HEK293 (cell line): ENCODE measurements around the gene RPS15.

Source experiments
- CTCF ChIA-PET: fragments of 350-600 bp; formaldehyde crosslinking; extraction: SDS; loops from one replicate; lab custom pipeline; 2021; ENCODE audit warnings: antibody characterized with exemption; lab: Yijun Ruan, JAX
- POLR2A ChIA-PET: fragments of 300-600 bp; formaldehyde crosslinking; extraction: SDS; loops from one replicate; lab custom pipeline; 2020; ENCODE audit warnings: antibody characterized with exemption, inconsistent platforms; lab: Yijun Ruan, JAX
- H3K27ac ChIP-seq: fragments of 200-500 bp; sonication (Bioruptor generic); 2 replicates; pipeline ENCODE4 v1.5.1; 2014; ENCODE audit warnings: low read depth, low read length, control low read depth, inconsistent platforms; ENCODE audit errors: extremely low read depth
- H3K36me3 ChIP-seq, 2 experiments: fragments of 200-500 bp in 1 of 2; sonication (Bioruptor generic) in 1 of 2; 1 replicate in 1 of 2; 2 replicates in 1 of 2; pipeline ENCODE4 v1.5.1; 2014 to 2017; ENCODE audit warnings: inconsistent platforms in 2 of 2, low read length in 2 of 2; ENCODE audit not compliant: control insufficient read depth in 2 of 2, insufficient read depth in 1 of 2
- H3K4me1 ChIP-seq: fragments of 200-500 bp; sonication (Bioruptor generic); 2 replicates; pipeline ENCODE4 v1.5.1; 2014; ENCODE audit warnings: mild to moderate bottlenecking, low read length, inconsistent platforms; ENCODE audit not compliant: control insufficient read depth, insufficient read depth
- H3K4me3 ChIP-seq: 2 replicates; pipeline ENCODE4 v1.5.1; 2011; ENCODE audit warnings: low read depth, mild to moderate bottlenecking, control low read depth, low read length, moderate library complexity
- H3K9me3 ChIP-seq: fragments of 200-500 bp; sonication (Bioruptor generic); 2 replicates; pipeline ENCODE4 v1.5.1; 2014; ENCODE audit warnings: low read depth, low read length, inconsistent platforms; ENCODE audit not compliant: control insufficient read depth, insufficient read depth
- BCL11B ChIP-seq: fragments of 450-650 bp; formaldehyde crosslinking; IDR thresholded peaks from 2 replicates; pipeline ENCODE4 v1.5.1; 2016; ENCODE audit warnings: low read depth, missing biosample characterization, missing genetic modification characterization
- EGR2 ChIP-seq: fragments of 450-650 bp; formaldehyde crosslinking; IDR thresholded peaks from 2 replicates; pipeline ENCODE4 v1.5.1; 2016; ENCODE audit warnings: low read depth, missing biosample characterization, missing genetic modification characterization
- GLIS1 ChIP-seq: fragments of 450-650 bp; formaldehyde crosslinking; IDR thresholded peaks from 2 replicates; pipeline ENCODE4 v1.5.1; 2016; ENCODE audit warnings: missing biosample characterization, missing genetic modification characterization
- GLIS2 ChIP-seq: fragments of 450-650 bp; formaldehyde crosslinking; IDR thresholded peaks from 2 replicates; pipeline ENCODE4 v1.5.1; 2016; ENCODE audit warnings: missing biosample characterization, missing genetic modification characterization
- KLF1 ChIP-seq: fragments of 450-650 bp; formaldehyde crosslinking; IDR thresholded peaks from 2 replicates; pipeline ENCODE4 v1.5.1; 2016; ENCODE audit warnings: missing biosample characterization, missing genetic modification characterization
- KLF16 ChIP-seq: fragments of 450-650 bp; formaldehyde crosslinking; IDR thresholded peaks from 2 replicates; pipeline ENCODE4 v1.5.1; 2017; ENCODE audit warnings: missing biosample characterization, missing genetic modification characterization
- KLF7 ChIP-seq: fragments of 450-650 bp; formaldehyde crosslinking; IDR thresholded peaks from 2 replicates; pipeline ENCODE4 v1.5.1; 2016; ENCODE audit warnings: missing biosample characterization, missing genetic modification characterization, borderline replicate concordance
- KLF9 ChIP-seq: fragments of 450-650 bp; formaldehyde crosslinking; IDR thresholded peaks from 2 replicates; pipeline ENCODE4 v1.5.1; 2016; ENCODE audit warnings: missing biosample characterization, missing genetic modification characterization, low read depth
- MEIS1 ChIP-seq: sonication (generic); formaldehyde crosslinking; IDR thresholded peaks from 2 replicates; pipeline ENCODE4 v1.8.1; 2022; ENCODE audit warnings: missing genetic modification reagents, mild to moderate bottlenecking, borderline replicate concordance
- OVOL3 ChIP-seq: fragments of 450-650 bp; formaldehyde crosslinking; IDR thresholded peaks from 2 replicates; pipeline ENCODE4 v1.5.1; 2016; ENCODE audit warnings: missing biosample characterization, missing genetic modification characterization
- SCRT1 ChIP-seq: fragments of 450-650 bp; formaldehyde crosslinking; IDR thresholded peaks from 2 replicates; pipeline ENCODE4 v1.5.1; 2016; ENCODE audit warnings: missing biosample characterization, missing genetic modification characterization, borderline replicate concordance
- SP2 ChIP-seq: fragments of 450-650 bp; formaldehyde crosslinking; IDR thresholded peaks from 2 replicates; pipeline ENCODE4 v1.5.1; 2016; ENCODE audit warnings: missing biosample characterization, missing genetic modification characterization
- SP3 ChIP-seq: fragments of 450-650 bp; formaldehyde crosslinking; IDR thresholded peaks from 2 replicates; pipeline ENCODE4 v1.5.1; 2016; ENCODE audit warnings: missing biosample characterization, missing genetic modification characterization
- ZBTB17 ChIP-seq: fragments of 450-650 bp; formaldehyde crosslinking; IDR thresholded peaks from 2 replicates; pipeline ENCODE4 v1.5.1; 2016; ENCODE audit warnings: missing biosample characterization, missing genetic modification characterization
- ZBTB48 ChIP-seq: fragments of 450-650 bp; formaldehyde crosslinking; IDR thresholded peaks from 2 replicates; pipeline ENCODE4 v1.5.1; 2016; ENCODE audit warnings: missing biosample characterization, missing genetic modification characterization
- ZEB2 ChIP-seq: fragments of 450-650 bp; formaldehyde crosslinking; IDR thresholded peaks from 2 replicates; pipeline ENCODE4 v1.5.1; 2016; ENCODE audit warnings: missing biosample characterization, missing genetic modification characterization
- ZFHX2 ChIP-seq: fragments of 450-650 bp; formaldehyde crosslinking; conservative IDR thresholded peaks from 2 replicates; pipeline ENCODE4 v1.5.1; 2016; ENCODE audit warnings: missing biosample characterization, missing genetic modification characterization
- ZNF112 ChIP-seq: fragments of 450-650 bp; formaldehyde crosslinking; IDR thresholded peaks from 2 replicates; pipeline ENCODE4 v1.5.0; 2017; ENCODE audit warnings: missing biosample characterization, missing genetic modification characterization
- ZNF16 ChIP-seq: fragments of 450-650 bp; formaldehyde crosslinking; IDR thresholded peaks from 2 replicates; pipeline ENCODE4 v1.5.1; 2016; ENCODE audit warnings: low read depth, missing biosample characterization, missing genetic modification characterization
- ZNF174 ChIP-seq: fragments of 450-650 bp; formaldehyde crosslinking; IDR thresholded peaks from 2 replicates; pipeline ENCODE4 v1.5.0; 2017; ENCODE audit warnings: missing biosample characterization, mild to moderate bottlenecking, missing genetic modification characterization
- ZNF184 ChIP-seq: fragments of 450-650 bp; IDR thresholded peaks from 2 replicates; pipeline ENCODE4 v1.5.1; 2018; ENCODE audit warnings: missing biosample characterization, mild to moderate bottlenecking, missing genetic modification characterization
- ZNF2 ChIP-seq: fragments of 450-650 bp; formaldehyde crosslinking; IDR thresholded peaks from 2 replicates; pipeline ENCODE4 v1.5.1; 2016; ENCODE audit warnings: missing biosample characterization, missing genetic modification characterization
- ZNF335 ChIP-seq: fragments of 450-650 bp; formaldehyde crosslinking; conservative IDR thresholded peaks from 2 replicates; pipeline ENCODE4 v1.5.1; 2016; ENCODE audit warnings: missing biosample characterization, missing genetic modification characterization
- ZNF366 ChIP-seq: fragments of 450-650 bp; formaldehyde crosslinking; conservative IDR thresholded peaks from 2 replicates; pipeline ENCODE4 v1.5.1; 2016; ENCODE audit warnings: missing biosample characterization, missing genetic modification characterization
- ZNF394 ChIP-seq: fragments of 450-650 bp; formaldehyde crosslinking; IDR thresholded peaks from 2 replicates; pipeline ENCODE4 v1.5.1; 2016; ENCODE audit warnings: missing biosample characterization, missing genetic modification characterization, mild to moderate bottlenecking, moderate library complexity, borderline replicate concordance
- ZNF404 ChIP-seq: fragments of 450-650 bp; formaldehyde crosslinking; IDR thresholded peaks from 2 replicates; pipeline ENCODE4 v1.5.1; 2017; ENCODE audit warnings: missing biosample characterization, missing genetic modification characterization
- ZNF510 ChIP-seq: fragments of 450-650 bp; formaldehyde crosslinking; IDR thresholded peaks from 2 replicates; pipeline ENCODE4 v1.5.1; 2018; ENCODE audit warnings: mild to moderate bottlenecking, missing genetic modification characterization, missing biosample characterization; ENCODE audit not compliant: insufficient replicate concordance
- ZNF596 ChIP-seq: fragments of 450-650 bp; IDR thresholded peaks from 2 replicates; pipeline ENCODE4 v1.5.0; 2018; ENCODE audit warnings: missing biosample characterization, mild to moderate bottlenecking, missing genetic modification characterization, moderate library complexity
- ZNF785 ChIP-seq: fragments of 450-650 bp; formaldehyde crosslinking; IDR thresholded peaks from 2 replicates; pipeline ENCODE4 v1.5.1; 2016; ENCODE audit warnings: missing biosample characterization, missing genetic modification characterization
- ZSCAN16 ChIP-seq: fragments of 450-650 bp; formaldehyde crosslinking; IDR thresholded peaks from 2 replicates; pipeline ENCODE4 v1.5.1; 2016; ENCODE audit warnings: missing biosample characterization, missing genetic modification characterization
- ZSCAN30 ChIP-seq: fragments of 450-650 bp; IDR thresholded peaks from 2 replicates; pipeline ENCODE4 v1.5.1; 2018; ENCODE audit warnings: missing biosample characterization, mild to moderate bottlenecking, missing genetic modification characterization, moderate library complexity
- TF ChIP-seq, protein P1 (sequence below): fragments of 450-650 bp; formaldehyde crosslinking; IDR thresholded peaks from 2 replicates; pipeline ENCODE4 v1.5.1; 2016; ENCODE audit warnings: missing biosample characterization, missing genetic modification characterization
- TF ChIP-seq, protein P2 (sequence below): fragments of 450-650 bp; formaldehyde crosslinking; IDR thresholded peaks from 2 replicates; pipeline ENCODE4 v1.5.1; 2016; ENCODE audit warnings: missing biosample characterization, missing genetic modification characterization
- TF ChIP-seq, protein P3 (sequence below): fragments of 450-650 bp; formaldehyde crosslinking; IDR thresholded peaks from 2 replicates; pipeline ENCODE4 v1.5.1; 2016; ENCODE audit warnings: missing biosample characterization, missing genetic modification characterization

Gene RPS15

DNA sequence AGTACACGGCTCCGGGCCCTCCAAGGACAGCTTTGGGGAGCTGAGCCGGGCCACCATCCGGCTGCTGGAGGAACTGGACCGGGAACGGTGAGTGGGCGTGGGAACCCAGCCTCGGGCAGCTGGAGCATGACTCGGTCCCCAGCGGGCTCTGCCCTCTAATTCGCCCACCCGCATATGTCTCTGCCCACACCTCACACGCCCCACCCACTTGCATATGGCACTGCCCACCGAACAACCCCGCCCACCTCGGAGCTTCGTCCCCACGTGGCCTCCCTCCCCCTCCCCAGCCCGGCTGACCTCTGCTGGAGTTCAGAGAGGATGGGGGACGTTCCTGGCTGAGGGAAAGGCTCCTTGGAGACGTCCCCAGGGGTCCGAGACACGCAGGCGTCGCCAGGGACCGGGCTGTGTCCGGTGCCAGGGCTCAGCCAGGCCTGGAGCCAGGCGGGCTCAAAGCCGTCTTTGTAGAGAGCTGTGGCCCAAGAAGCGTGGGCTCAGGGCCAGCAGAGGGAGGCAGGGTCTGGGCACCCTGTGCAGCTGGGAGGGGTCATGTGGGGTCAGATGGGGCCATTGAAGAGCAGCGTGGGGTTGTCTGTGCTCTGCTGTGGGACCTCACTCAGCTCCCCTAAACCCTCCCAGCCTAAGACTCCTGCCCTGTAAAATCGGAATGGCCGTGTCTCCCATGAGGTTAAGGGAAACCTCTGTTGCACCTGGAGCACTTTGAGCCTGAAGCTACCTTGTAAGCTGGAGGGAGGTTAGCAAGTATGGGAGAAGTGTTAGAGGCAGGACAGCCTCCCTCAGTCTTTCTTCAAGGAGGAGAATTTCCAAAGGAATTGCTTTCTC is 15.5 kb downstream of the RPS15 start:
- Histone ChIP-seq H3K36me3 (no peaks in the 10 kb centered on the region), H3K27ac (no peak overlapping the region), H3K9me3 (no peaks in the 10 kb centered on the region), H3K4me1 (no peaks in the 10 kb centered on the region), H3K4me3 (no peak overlapping the region)
- POLR2A ChIA-PET: interaction anchor here (0.8 to 2.1 kb wide), 3 partner anchors 10 to 13 kb away, joined by 4 to 10 read pairs (median 4); no protein-coding TSS in a partner anchor
- CTCF ChIA-PET: interaction anchor here (0.9 to 3.3 kb wide), 3 partner anchors 9 to 15 kb away, joined by 3 to 21 read pairs (median 3); no protein-coding TSS in a partner anchor
- no peak for TF ChIP-seq ZNF2 (tag by site-specific recombination)
- TF ChIP-seq ZEB2 (tag by site-specific recombination): no peak; the same call in 1 of the 2 replicates
- TF ChIP-seq ZNF404: no peak
- TF ChIP-seq, protein P1, sequence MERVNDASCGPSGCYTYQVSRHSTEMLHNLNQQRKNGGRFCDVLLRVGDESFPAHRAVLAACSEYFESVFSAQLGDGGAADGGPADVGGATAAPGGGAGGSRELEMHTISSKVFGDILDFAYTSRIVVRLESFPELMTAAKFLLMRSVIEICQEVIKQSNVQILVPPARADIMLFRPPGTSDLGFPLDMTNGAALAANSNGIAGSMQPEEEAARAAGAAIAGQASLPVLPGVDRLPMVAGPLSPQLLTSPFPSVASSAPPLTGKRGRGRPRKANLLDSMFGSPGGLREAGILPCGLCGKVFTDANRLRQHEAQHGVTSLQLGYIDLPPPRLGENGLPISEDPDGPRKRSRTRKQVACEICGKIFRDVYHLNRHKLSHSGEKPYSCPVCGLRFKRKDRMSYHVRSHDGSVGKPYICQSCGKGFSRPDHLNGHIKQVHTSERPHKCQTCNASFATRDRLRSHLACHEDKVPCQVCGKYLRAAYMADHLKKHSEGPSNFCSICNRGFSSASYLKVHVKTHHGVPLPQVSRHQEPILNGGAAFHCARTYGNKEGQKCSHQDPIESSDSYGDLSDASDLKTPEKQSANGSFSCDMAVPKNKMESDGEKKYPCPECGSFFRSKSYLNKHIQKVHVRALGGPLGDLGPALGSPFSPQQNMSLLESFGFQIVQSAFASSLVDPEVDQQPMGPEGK (tag by site-specific recombination): peak; percentile 48
- no peak for TF ChIP-seq ZNF174 (tag by site-specific recombination)
- no peak for TF ChIP-seq MEIS1 (CRISPR knock-in tag)
- TF ChIP-seq ZNF184 (tag by site-specific recombination): no peak
- TF ChIP-seq ZNF785 (tag by site-specific recombination): no peak
- TF ChIP-seq GLIS2 (tag by site-specific recombination): peak; percentile 65
- peak; percentile 70 for TF ChIP-seq SP3 (tag by site-specific recombination)
- no peak for TF ChIP-seq ZNF596 (tag by site-specific recombination)
- TF ChIP-seq SP2 (tag by site-specific recombination): peak; percentile 81
- TF ChIP-seq ZBTB17 (tag by site-specific recombination): no peak
- no peak for TF ChIP-seq SCRT1 (tag by site-specific recombination)
- TF ChIP-seq ZBTB48 (tag by site-specific recombination): peak; percentile 88
- peak; percentile 80 for TF ChIP-seq GLIS1
- peak; percentile 97 for TF ChIP-seq EGR2 (tag by site-specific recombination)
- TF ChIP-seq ZFHX2 (tag by site-specific recombination): peak; percentile 99
- no peak for TF ChIP-seq ZNF112 (tag by site-specific recombination)
- TF ChIP-seq ZNF394 (tag by site-specific recombination): peak; percentile 27; the same call in 1 of the 2 replicates
- TF ChIP-seq ZNF366 (tag by site-specific recombination): no peak
- TF ChIP-seq KLF9 (tag by site-specific recombination): peak; percentile 92
- no peak for TF ChIP-seq KLF7 (tag by site-specific recombination)
- TF ChIP-seq KLF16 (tag by site-specific recombination): peak; percentile 22; the same call in 1 of the 2 replicates
- TF ChIP-seq OVOL3 (tag by site-specific recombination): no peak
- TF ChIP-seq, protein P2, sequence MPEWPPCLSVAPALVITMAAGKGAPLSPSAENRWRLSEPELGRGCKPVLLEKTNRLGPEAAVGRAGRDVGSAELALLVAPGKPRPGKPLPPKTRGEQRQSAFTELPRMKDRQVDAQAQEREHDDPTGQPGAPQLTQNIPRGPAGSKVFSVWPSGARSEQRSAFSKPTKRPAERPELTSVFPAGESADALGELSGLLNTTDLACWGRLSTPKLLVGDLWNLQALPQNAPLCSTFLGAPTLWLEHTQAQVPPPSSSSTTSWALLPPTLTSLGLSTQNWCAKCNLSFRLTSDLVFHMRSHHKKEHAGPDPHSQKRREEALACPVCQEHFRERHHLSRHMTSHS (tag by site-specific recombination): no peak
- 0 out of 2 replicates have a peak, but pooled peaks have one; percentile 43 for TF ChIP-seq BCL11B (tag by site-specific recombination)
- no peak for TF ChIP-seq ZNF510 (tag by site-specific recombination)
- peak; percentile 54 for TF ChIP-seq KLF1 (tag by site-specific recombination)
- TF ChIP-seq ZNF16 (tag by site-specific recombination): no peak
- TF ChIP-seq ZSCAN30 (tag by site-specific recombination): 0 out of 2 replicates have a peak, but pooled peaks have one; percentile 14
- TF ChIP-seq ZNF335: peak; percentile 55
- TF ChIP-seq, protein P3, sequence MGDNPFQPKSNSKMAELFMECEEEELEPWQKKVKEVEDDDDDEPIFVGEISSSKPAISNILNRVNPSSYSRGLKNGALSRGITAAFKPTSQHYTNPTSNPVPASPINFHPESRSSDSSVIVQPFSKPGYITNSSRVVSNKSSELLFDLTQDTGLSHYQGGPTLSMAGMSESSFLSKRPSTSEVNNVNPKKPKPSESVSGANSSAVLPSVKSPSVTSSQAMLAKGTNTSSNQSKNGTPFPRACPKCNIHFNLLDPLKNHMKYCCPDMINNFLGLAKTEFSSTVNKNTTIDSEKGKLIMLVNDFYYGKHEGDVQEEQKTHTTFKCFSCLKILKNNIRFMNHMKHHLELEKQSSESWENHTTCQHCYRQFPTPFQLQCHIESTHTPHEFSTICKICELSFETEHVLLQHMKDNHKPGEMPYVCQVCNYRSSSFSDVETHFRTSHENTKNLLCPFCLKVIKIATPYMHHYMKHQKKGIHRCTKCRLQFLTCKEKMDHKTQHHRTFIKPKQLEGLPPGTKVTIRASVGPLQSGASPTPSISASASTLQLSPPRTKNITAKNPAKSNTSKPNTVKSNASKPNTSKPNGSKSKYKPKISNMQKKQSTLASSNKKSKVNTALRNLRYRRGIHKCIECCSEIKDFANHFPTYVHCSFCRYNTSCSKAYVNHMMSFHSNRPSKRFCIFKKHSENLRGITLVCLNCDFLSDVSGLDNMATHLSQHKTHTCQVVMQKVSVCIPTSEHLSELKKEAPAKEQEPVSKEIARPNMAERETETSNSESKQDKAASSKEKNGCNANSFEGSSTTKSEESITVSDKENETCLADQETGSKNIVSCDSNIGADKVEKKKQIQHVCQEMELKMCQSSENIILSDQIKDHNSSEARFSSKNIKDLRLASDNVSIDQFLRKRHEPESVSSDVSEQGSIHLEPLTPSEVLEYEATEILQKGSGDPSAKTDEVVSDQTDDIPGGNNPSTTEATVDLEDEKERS (tag by site-specific recombination): peak; percentile 17; the same call in 1 of the 2 replicates
- TF ChIP-seq ZSCAN16 (tag by site-specific recombination): no peak
